ENCODE data around the gene AQP3.
A peak's percentile ranks its signal among the peaks of the same experiment; 100 is the strongest.

AQP3 gene

GRCh38 chr9:33435821-33436277 is 11.5 kb downstream of the AQP3 start:
- TF ChIP-seq CTCF (conservative IDR thresholded peaks at IDR 0.05; ENCODE audit: control insufficient read depth, insufficient read depth, low read depth, low read length): no peak
- DNase-seq (ENCODE audit: low read depth): no peak

GRCh38 chr9:33434317-33435105 is 12.9 kb downstream of the AQP3 start:
- no peak for DNase-seq (ENCODE audit: low read depth)
- no peak overlapping the region for H3K4me3 ChIP-seq (ENCODE audit: control insufficient read depth, low read depth, low read length)
- no peak for TF ChIP-seq CTCF (conservative IDR thresholded peaks at IDR 0.05; ENCODE audit: control insufficient read depth, insufficient read depth, low read depth, low read length)

More at GRCh38 chr9:33435821-33436277, 11.5 kb downstream of the AQP3 start:
- no peak overlapping the region for H3K4me3 ChIP-seq (ENCODE audit: control insufficient read depth, low read depth, low read length)

- no peak for TF ChIP-seq CTCF (conservative IDR thresholded peaks at IDR 0.05; ENCODE audit: control insufficient read depth, insufficient read depth, low read depth, low read length)
Observed at GRCh38 chr9:33433871-33434270, 13.5 kb downstream of the AQP3 start.

GRCh38 chr9:33431420-33431819 is 16.0 kb downstream of the AQP3 start:
- no peak for DNase-seq (ENCODE audit: low read depth)
- H3K4me3 ChIP-seq (ENCODE audit: control insufficient read depth, low read depth, low read length): no peak overlapping the region
- no peak for TF ChIP-seq CTCF (conservative IDR thresholded peaks at IDR 0.05; ENCODE audit: control insufficient read depth, insufficient read depth, low read depth, low read length)

More at GRCh38 chr9:33433871-33434270, 13.5 kb downstream of the AQP3 start:
- no peak overlapping the region for H3K4me3 ChIP-seq (ENCODE audit: control insufficient read depth, low read depth, low read length)
- no peak for DNase-seq (ENCODE audit: low read depth)

- no peak overlapping the region for H3K4me3 ChIP-seq (ENCODE audit: control insufficient read depth, low read depth, low read length)
- TF ChIP-seq CTCF (conservative IDR thresholded peaks at IDR 0.05; ENCODE audit: control insufficient read depth, insufficient read depth, low read depth, low read length): no peak
- peak; percentile 52 for DNase-seq (ENCODE audit: low read depth)
Observed at GRCh38 chr9:33430942-33431341, 16.5 kb downstream of the AQP3 start.

GRCh38 chr9:33429256-33429985 is 18.0 kb downstream of the AQP3 start:
- TF ChIP-seq CTCF (conservative IDR thresholded peaks at IDR 0.05; ENCODE audit: control insufficient read depth, insufficient read depth, low read depth, low read length): no peak
- DNase-seq (ENCODE audit: low read depth): no peak
- no peak overlapping the region for H3K4me3 ChIP-seq (ENCODE audit: control insufficient read depth, low read depth, low read length)

Data from fibroblast of mammary gland (primary cell).